ENCODE results near the gene ODAD3. TPM values are rescaled to one million over a fixed set of nuclear protein-coding genes. Genes with fewer than 3 reads are reported as not detected.

Gene ODAD3
- total and polyA plus RNA-seq, 2 donors (not counting 1 experiment from before 2014, with no cell fraction given) = 0.18 to 0.62 TPM

GRCh38 chr19:11390359-11390758 is 44.6 kb downstream of the ODAD3 start:
- peaks cover 4% of the 10 kb centered on the region for H3K27me3 Mint-ChIP-seq
- no peak overlapping the region for H3K4me3 Mint-ChIP-seq
- ChIA-PET CTCF (interaction anchor here (1.2 to 2.0 kb wide), 2 partner anchors 9 to 27 kb away, joined by 3 to 9 read pairs; no protein-coding TSS in a partner anchor), POLR2A (interaction anchor here (0.6 to 0.9 kb wide), 3 partner anchors 16 to 44 kb away, joined by 5 to 8 read pairs (median 6); partner anchors contain the start of genes ODAD3 and SWSAP1)
- Histone ChIP-seq H3K27ac (ENCODE audit: low read length in 2 of 2) (no peak overlapping the region), H3K27me3 (replicated peaks in 1 of 4; ENCODE audit: control extremely low read depth in 1 of 4, control insufficient read depth in 3 of 4, insufficient read depth in 4 of 4, low read length in 3 of 4) (peaks cover 0 to 2% (median 0%) of the 10 kb centered on the region in 4 experiments), H3K4me1 (ENCODE audit: control insufficient read depth in 2 of 2, insufficient read depth in 2 of 2, low read length in 2 of 2) (peaks cover 13 to 22% of the 10 kb centered on the region in 2 donors), H2AFZ (ENCODE audit: insufficient read depth, low read depth, low read length, poor library complexity, severe bottlenecking) (no peak overlapping the region), H3K36me3 (replicated peaks in 1 of 2; ENCODE audit: control extremely low read depth in 1 of 2, control insufficient read depth in 1 of 2, extremely low read depth in 1 of 2, insufficient read depth in 2 of 2, low read length in 1 of 2) (no peaks in the 10 kb centered on the region), H3K9ac (ENCODE audit: low read length) (no peak overlapping the region), H3K4me2 (replicated peaks; ENCODE audit: low read depth, low read length, poor library complexity, severe bottlenecking) (no peak overlapping the region), H3K9me3 (ENCODE audit: control extremely low read depth in 1 of 3, control insufficient read depth in 2 of 3, insufficient read depth in 1 of 3, low read length in 2 of 3) (peaks cover 0 to 14% (median 4%) of the 10 kb centered on the region in 3 donors), H3K79me2 (ENCODE audit: control insufficient read depth, insufficient read depth, low read length) (no peaks in the 10 kb centered on the region), H4K20me1 (ENCODE audit: control insufficient read depth, insufficient read depth, low read length, poor library complexity, severe bottlenecking) (no peaks in the 10 kb centered on the region), H3K4me3 (ENCODE audit: control extremely low read depth in 1 of 5, extremely low read depth in 1 of 5, insufficient read depth in 1 of 5, low read depth in 2 of 5, low read length in 4 of 5) (no peak overlapping the region)
- WGBS (ENCODE audit: insufficient coverage) = 100% methylated on average over 1 of the region's 2 CpGs
- intact Hi-C loops (cut with micrococcal nuclease) = no loop called here
- no peak overlapping the region for H3K27ac Mint-ChIP-seq
- DNase-seq (no peak), ATAC-seq (ENCODE audit: low read depth) (no peak)
- H3K4me1 Mint-ChIP-seq = peaks cover 17% of the 10 kb centered on the region
- H3K9me3 Mint-ChIP-seq (ENCODE audit: insufficient read depth) = no peaks in the 10 kb centered on the region
- no peak for TF ChIP-seq EZH2 (IDR thresholded peaks at IDR 0.05; ENCODE audit: borderline replicate concordance, insufficient read depth, low read depth, low read length, poor library complexity, severe bottlenecking)
- no peak for TF ChIP-seq CTCF (IDR thresholded peaks at IDR 0.05)
